Measurements from ENCODE around the gene CCHCR1.

DNA sequence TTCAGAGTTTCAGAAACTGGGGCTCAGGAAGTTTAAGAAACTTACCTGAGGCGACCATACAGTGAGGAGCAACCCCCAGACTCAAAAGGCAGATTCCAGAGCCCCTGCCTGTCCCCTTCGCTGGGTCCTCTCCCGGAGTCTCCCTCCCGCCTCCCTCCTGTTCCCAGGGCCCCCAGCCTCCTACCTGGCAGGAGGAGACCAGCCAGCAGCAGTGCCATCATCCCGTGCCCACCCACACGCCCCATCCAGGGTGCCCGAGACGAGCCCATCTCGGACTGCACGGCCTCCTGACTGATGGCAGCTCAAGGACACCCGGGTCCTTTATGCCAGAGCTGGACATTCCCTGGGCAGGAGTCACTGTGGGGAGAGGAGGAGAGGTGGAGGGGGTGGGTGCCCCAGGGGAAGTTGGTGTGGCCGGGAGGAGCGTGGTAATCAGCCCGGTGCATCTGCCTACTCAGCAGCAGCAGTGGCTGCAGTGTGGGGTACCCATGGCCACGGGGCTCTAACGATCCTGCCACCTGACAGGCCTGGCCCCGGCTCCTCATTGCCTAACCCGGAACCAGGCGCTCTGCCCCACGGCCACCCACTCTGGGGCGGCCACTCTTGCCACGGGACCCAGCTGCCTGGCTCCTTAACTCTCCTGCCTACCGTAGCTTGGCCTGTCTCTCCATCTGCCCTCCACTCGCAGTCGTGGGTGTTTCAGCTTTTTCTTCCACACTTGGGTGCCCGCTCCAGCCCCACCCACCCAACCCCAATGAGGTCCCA, 37.3 kb downstream of the CCHCR1 start, which contains the start of gene CDSN:
- TF ChIP-seq, protein P1, sequence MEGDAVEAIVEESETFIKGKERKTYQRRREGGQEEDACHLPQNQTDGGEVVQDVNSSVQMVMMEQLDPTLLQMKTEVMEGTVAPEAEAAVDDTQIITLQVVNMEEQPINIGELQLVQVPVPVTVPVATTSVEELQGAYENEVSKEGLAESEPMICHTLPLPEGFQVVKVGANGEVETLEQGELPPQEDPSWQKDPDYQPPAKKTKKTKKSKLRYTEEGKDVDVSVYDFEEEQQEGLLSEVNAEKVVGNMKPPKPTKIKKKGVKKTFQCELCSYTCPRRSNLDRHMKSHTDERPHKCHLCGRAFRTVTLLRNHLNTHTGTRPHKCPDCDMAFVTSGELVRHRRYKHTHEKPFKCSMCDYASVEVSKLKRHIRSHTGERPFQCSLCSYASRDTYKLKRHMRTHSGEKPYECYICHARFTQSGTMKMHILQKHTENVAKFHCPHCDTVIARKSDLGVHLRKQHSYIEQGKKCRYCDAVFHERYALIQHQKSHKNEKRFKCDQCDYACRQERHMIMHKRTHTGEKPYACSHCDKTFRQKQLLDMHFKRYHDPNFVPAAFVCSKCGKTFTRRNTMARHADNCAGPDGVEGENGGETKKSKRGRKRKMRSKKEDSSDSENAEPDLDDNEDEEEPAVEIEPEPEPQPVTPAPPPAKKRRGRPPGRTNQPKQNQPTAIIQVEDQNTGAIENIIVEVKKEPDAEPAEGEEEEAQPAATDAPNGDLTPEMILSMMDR (IDR thresholded peaks at IDR 0.05; ENCODE audit: low read depth, low read length), result no peak
- TF ChIP-seq EZH2phosphoT487 (IDR thresholded peaks at IDR 0.05; ENCODE audit: low read depth), result no peak

Data from OCI-LY3 (cell line).